ENCODE data around the gene ITM2B.

The ITM2B gene

DNA sequence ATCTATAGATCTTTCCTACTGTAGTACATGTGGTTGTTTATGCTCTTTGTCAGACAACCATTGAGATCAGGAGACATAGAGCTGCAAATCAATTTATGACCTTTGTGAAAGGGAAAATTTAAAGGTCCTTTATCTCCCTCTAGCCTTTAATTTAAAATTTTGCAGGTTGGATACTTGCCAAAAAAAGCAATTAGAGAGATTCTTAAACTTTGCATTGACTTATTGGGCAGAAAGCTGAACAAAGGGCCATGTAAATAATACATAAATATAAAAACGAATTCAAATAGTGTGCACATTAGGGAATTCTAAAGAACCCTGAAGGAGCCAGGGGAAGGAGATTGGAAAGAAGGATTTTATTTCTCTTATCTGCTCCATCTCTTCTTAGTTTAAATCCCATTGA, 48.5 kb downstream of the ITM2B start:
- ChIA-PET POLR2A (no interaction called here), CTCF (no interaction called here)
- no peaks in the 10 kb centered on the region for H3K9me3 ChIP-seq (ENCODE audit: control insufficient read depth, insufficient read depth, low read depth, low read length)
- no peak overlapping the region for H3K27ac ChIP-seq (ENCODE audit: extremely low read depth, low read depth, low read length)
- H3K4me3 ChIP-seq (ENCODE audit: low read depth, low read length), result no peak overlapping the region
- H3K4me1 ChIP-seq (ENCODE audit: control insufficient read depth, insufficient read depth, low read length), result peaks cover 4% of the 10 kb centered on the region
- H3K36me3 ChIP-seq (ENCODE audit: control insufficient read depth in 2 of 2, insufficient read depth in 1 of 2, low read length in 2 of 2), result no peaks in the 10 kb centered on the region
- TF ChIP-seq, protein P1, sequence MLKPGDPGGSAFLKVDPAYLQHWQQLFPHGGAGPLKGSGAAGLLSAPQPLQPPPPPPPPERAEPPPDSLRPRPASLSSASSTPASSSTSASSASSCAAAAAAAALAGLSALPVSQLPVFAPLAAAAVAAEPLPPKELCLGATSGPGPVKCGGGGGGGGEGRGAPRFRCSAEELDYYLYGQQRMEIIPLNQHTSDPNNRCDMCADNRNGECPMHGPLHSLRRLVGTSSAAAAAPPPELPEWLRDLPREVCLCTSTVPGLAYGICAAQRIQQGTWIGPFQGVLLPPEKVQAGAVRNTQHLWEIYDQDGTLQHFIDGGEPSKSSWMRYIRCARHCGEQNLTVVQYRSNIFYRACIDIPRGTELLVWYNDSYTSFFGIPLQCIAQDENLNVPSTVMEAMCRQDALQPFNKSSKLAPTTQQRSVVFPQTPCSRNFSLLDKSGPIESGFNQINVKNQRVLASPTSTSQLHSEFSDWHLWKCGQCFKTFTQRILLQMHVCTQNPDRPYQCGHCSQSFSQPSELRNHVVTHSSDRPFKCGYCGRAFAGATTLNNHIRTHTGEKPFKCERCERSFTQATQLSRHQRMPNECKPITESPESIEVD (tag by site-specific recombination; IDR thresholded peaks at IDR 0.05), result peak; percentile 77
- no peak for TF ChIP-seq GLI2 (tag by site-specific recombination; IDR thresholded peaks at IDR 0.05; ENCODE audit: borderline replicate concordance, low read depth)

DNA sequence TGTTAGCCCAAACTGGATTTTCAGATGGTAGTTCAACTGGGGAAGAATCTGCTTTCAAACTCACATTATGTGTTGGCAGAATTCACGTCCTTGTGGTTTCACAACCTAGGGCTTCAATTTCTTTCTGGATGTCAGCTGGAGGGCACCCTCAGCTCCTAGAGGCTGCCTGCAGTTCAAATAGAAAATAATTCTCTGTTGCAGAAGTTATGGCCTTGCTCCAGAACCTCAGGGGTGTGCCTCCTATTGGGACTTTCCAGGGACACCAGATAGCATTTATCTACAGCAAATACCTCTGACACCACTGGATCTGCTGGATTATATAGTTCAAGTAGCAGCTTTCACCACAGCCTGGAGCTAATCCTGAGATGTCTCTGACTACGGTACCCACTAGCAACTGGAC, 58.7 kb downstream of the ITM2B start:
- TF ChIP-seq, protein P2, sequence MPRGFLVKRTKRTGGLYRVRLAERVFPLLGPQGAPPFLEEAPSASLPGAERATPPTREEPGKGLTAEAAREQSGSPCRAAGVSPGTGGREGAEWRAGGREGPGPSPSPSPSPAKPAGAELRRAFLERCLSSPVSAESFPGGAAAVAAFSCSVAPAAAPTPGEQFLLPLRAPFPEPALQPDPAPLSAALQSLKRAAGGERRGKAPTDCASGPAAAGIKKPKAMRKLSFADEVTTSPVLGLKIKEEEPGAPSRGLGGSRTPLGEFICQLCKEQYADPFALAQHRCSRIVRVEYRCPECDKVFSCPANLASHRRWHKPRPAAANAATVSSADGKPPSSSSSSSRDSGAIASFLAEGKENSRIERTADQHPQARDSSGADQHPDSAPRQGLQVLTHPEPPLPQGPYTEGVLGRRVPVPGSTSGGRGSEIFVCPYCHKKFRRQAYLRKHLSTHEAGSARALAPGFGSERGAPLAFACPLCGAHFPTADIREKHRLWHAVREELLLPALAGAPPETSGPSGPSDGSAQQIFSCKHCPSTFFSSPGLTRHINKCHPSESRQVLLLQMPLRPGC (tag by site-specific recombination; IDR thresholded peaks at IDR 0.05), result no peak
- TF ChIP-seq PRDM1 (tag by site-specific recombination; IDR thresholded peaks at IDR 0.05), result no peak
- TF ChIP-seq IKZF3 (tag by site-specific recombination; IDR thresholded peaks at IDR 0.05), result no peak
- no peak for TF ChIP-seq ZNF510 (tag by site-specific recombination; IDR thresholded peaks at IDR 0.05; ENCODE audit: insufficient replicate concordance)
- TF ChIP-seq GLI4 (tag by site-specific recombination; IDR thresholded peaks at IDR 0.05), result no peak
- TF ChIP-seq ZIC2 (tag by site-specific recombination; IDR thresholded peaks at IDR 0.05), result peak; percentile 82
- TF ChIP-seq, protein P3, sequence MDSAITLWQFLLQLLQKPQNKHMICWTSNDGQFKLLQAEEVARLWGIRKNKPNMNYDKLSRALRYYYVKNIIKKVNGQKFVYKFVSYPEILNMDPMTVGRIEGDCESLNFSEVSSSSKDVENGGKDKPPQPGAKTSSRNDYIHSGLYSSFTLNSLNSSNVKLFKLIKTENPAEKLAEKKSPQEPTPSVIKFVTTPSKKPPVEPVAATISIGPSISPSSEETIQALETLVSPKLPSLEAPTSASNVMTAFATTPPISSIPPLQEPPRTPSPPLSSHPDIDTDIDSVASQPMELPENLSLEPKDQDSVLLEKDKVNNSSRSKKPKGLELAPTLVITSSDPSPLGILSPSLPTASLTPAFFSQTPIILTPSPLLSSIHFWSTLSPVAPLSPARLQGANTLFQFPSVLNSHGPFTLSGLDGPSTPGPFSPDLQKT (IDR thresholded peaks at IDR 0.05; ENCODE audit: borderline replicate concordance, low read depth, low read length), result no peak
- ChIA-PET POLR2A (no interaction called here), CTCF (interaction anchor here (0.6 kb wide), 1 partner anchor 387 kb away, joined by 4 read pairs; no protein-coding TSS in a partner anchor)
- Histone ChIP-seq H3K27ac (ENCODE audit: extremely low read depth, low read depth, low read length) (no peak overlapping the region), H3K4me3 (ENCODE audit: low read depth, low read length) (no peak overlapping the region), H3K9me3 (ENCODE audit: control insufficient read depth, insufficient read depth, low read depth, low read length) (no peaks in the 10 kb centered on the region), H3K36me3 (ENCODE audit: control insufficient read depth in 2 of 2, insufficient read depth in 1 of 2, low read length in 2 of 2) (no peaks in the 10 kb centered on the region), H3K4me1 (ENCODE audit: control insufficient read depth, insufficient read depth, low read length) (no peaks in the 10 kb centered on the region)

DNA sequence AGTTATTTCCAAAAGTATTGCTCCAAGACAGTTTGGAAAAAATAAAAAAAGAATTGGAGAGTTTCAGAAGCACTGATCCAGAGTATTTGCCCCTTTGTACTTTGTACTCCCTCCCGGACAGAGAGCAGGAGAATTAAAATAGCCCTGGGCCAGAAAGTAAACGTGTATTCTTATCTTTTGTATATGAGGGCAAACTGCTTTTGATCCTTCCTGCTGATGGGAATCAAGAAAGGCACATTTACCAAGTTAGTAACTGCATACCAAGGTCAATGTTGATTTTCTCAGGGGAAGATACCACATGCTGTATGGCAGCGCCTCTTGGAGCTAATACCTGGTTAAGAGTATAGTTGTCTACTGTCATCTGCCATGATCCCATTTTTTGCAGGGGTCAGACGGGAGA, 59.6 kb downstream of the ITM2B start:
- POLR2A ChIA-PET, result no interaction called here
- CTCF ChIA-PET, result interaction anchor here (0.5 kb wide), 1 partner anchor 33 kb away, joined by 3 read pairs; no protein-coding TSS in a partner anchor
- Histone ChIP-seq H3K27ac (ENCODE audit: extremely low read depth, low read depth, low read length) (no peak overlapping the region), H3K4me3 (ENCODE audit: low read depth, low read length) (no peak overlapping the region), H3K4me1 (ENCODE audit: control insufficient read depth, insufficient read depth, low read length) (no peaks in the 10 kb centered on the region), H3K36me3 (ENCODE audit: control insufficient read depth in 2 of 2, insufficient read depth in 1 of 2, low read length in 2 of 2) (no peaks in the 10 kb centered on the region), H3K9me3 (ENCODE audit: control insufficient read depth, insufficient read depth, low read depth, low read length) (no peaks in the 10 kb centered on the region)
- TF ChIP-seq ZNF391 (tag by site-specific recombination; IDR thresholded peaks at IDR 0.05; ENCODE audit: borderline replicate concordance, low read depth) (no peak), ZNF426 (tag by site-specific recombination; IDR thresholded peaks at IDR 0.05) (no peak), ZNF521 (tag by site-specific recombination; IDR thresholded peaks at IDR 0.05) (no peak), HOXA7 (CRISPR knock-in tag; IDR thresholded peaks at IDR 0.05; ENCODE audit: borderline replicate concordance) (no peak), ZNF558 (tag by site-specific recombination; IDR thresholded peaks at IDR 0.05) (no peak), ZBTB8A (tag by site-specific recombination; IDR thresholded peaks at IDR 0.05) (no peak), KLF8 (tag by site-specific recombination; IDR thresholded peaks at IDR 0.05) (no peak), WT1 (tag by site-specific recombination; IDR thresholded peaks at IDR 0.05) (no peak), ZNF514 (tag by site-specific recombination; IDR thresholded peaks at IDR 0.05) (no peak), ZNF157 (tag by site-specific recombination; IDR thresholded peaks at IDR 0.05) (no peak)
- TF ChIP-seq, protein P4, sequence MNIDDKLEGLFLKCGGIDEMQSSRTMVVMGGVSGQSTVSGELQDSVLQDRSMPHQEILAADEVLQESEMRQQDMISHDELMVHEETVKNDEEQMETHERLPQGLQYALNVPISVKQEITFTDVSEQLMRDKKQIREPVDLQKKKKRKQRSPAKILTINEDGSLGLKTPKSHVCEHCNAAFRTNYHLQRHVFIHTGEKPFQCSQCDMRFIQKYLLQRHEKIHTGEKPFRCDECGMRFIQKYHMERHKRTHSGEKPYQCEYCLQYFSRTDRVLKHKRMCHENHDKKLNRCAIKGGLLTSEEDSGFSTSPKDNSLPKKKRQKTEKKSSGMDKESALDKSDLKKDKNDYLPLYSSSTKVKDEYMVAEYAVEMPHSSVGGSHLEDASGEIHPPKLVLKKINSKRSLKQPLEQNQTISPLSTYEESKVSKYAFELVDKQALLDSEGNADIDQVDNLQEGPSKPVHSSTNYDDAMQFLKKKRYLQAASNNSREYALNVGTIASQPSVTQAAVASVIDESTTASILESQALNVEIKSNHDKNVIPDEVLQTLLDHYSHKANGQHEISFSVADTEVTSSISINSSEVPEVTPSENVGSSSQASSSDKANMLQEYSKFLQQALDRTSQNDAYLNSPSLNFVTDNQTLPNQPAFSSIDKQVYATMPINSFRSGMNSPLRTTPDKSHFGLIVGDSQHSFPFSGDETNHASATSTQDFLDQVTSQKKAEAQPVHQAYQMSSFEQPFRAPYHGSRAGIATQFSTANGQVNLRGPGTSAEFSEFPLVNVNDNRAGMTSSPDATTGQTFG (tag by site-specific recombination; IDR thresholded peaks at IDR 0.05; ENCODE audit: borderline replicate concordance), result no peak
- TF ChIP-seq, protein P5, sequence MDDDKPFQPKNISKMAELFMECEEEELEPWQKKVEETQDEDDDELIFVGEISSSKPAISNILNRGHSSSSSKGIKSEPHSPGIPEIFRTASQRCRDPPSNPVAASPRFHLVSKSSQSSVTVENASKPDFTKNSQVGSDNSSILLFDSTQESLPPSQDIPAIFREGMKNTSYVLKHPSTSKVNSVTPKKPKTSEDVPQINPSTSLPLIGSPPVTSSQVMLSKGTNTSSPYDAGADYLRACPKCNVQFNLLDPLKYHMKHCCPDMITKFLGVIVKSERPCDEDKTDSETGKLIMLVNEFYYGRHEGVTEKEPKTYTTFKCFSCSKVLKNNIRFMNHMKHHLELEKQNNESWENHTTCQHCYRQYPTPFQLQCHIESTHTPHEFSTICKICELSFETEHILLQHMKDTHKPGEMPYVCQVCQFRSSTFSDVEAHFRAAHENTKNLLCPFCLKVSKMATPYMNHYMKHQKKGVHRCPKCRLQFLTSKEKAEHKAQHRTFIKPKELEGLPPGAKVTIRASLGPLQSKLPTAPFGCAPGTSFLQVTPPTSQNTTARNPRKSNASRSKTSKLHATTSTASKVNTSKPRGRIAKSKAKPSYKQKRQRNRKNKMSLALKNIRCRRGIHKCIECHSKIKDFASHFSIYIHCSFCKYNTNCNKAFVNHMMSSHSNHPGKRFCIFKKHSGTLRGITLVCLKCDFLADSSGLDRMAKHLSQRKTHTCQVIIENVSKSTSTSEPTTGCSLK (tag by site-specific recombination; IDR thresholded peaks at IDR 0.05), result no peak
- TF ChIP-seq, protein P6, sequence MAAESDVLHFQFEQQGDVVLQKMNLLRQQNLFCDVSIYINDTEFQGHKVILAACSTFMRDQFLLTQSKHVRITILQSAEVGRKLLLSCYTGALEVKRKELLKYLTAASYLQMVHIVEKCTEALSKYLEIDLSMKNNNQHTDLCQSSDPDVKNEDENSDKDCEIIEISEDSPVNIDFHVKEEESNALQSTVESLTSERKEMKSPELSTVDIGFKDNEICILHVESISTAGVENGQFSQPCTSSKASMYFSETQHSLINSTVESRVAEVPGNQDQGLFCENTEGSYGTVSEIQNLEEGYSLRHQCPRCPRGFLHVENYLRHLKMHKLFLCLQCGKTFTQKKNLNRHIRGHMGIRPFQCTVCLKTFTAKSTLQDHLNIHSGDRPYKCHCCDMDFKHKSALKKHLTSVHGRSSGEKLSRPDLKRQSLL (tag by site-specific recombination; IDR thresholded peaks at IDR 0.05), result no peak

Measured in HEK293 (cell line).